H1 (cell line): Measurements from ENCODE around the gene TMEM117. TPM values are rescaled to one million over a fixed set of nuclear protein-coding genes. Genes with fewer than 3 reads are reported as not detected.

Experiments
- CTCF ChIA-PET: fragments of 300-600 bp; sonication (Branson Sonifier 250); formaldehyde crosslinking; loops from one replicate; lab custom pipeline; 2021; ENCODE audit not compliant: partially characterized antibody; lab: Charles Lee
- POLR2A ChIA-PET: fragments of 300-600 bp; sonication (Branson Sonifier 250); formaldehyde crosslinking; loops from one replicate; lab custom pipeline; 2021; ENCODE audit warnings: inconsistent platforms; ENCODE audit not compliant: partially characterized antibody; lab: Charles Lee
- DNase-seq, 2 experiments: peaks; one replicate each; pipeline versions ENCODE4 v3.0.0 to v3.0.0-alpha.2; 2010 to 2022; ENCODE audit warnings: low spot score in 2 of 2, low read depth in 1 of 2, mixed read lengths in 1 of 2
- FAIRE-seq: peaks from 2 replicates; lab custom pipeline; 2011; peaks lifted over from hg19 to GRCh38; lab: Jason Lieb, UNC
- H2AFZ ChIP-seq: 2 replicates; pipeline ENCODE4 v1.8.1; 2012; ENCODE audit warnings: low read length, inconsistent platforms
- H2AK5ac ChIP-seq: 2 replicates; pipeline ENCODE4 v1.6.1; 2013; ENCODE audit warnings: low read depth, low read length
- H2BK120ac ChIP-seq: replicated peaks from 2 replicates; pipeline ENCODE3; 2013; ENCODE audit warnings: low read depth, low read length, inconsistent platforms
- H2BK12ac ChIP-seq: 2 replicates; pipeline ENCODE4 v1.6.1; 2013; ENCODE audit warnings: low read depth, low read length
- H2BK15ac ChIP-seq: 2 replicates; pipeline ENCODE4 v1.6.1; 2013; ENCODE audit warnings: low read length
- H2BK20ac ChIP-seq: 2 replicates; pipeline ENCODE4 v1.6.1; 2013; ENCODE audit warnings: low read length
- H2BK5ac ChIP-seq: 2 replicates; pipeline ENCODE4 v1.6.1; 2013; ENCODE audit warnings: low read depth, low read length
- H3K14ac ChIP-seq: 2 replicates; pipeline ENCODE4 v1.6.1; 2013; ENCODE audit warnings: inconsistent platforms; ENCODE audit not compliant: insufficient read length
- H3K18ac ChIP-seq: 2 replicates; pipeline ENCODE4 v1.6.1; 2013; ENCODE audit warnings: low read length; ENCODE audit errors: extremely low read depth
- H3K23ac ChIP-seq: 2 replicates; pipeline ENCODE4 v1.6.1; 2013; ENCODE audit warnings: inconsistent platforms; ENCODE audit not compliant: insufficient read length
- H3K23me2 ChIP-seq: 2 replicates; pipeline ENCODE4 v1.6.1; 2013; ENCODE audit warnings: low read depth, low read length
- H3K27ac ChIP-seq: 2 replicates; pipeline ENCODE4 v1.6.1; 2011; ENCODE audit warnings: low read depth, low read length, inconsistent platforms
- H3K27me3 ChIP-seq, 4 experiments: replicated peaks in 1 of 4; 1 replicate in 1 of 4; 2 replicates in 3 of 4; pipeline versions ENCODE4 v1.6.1 to v1.8.1; 2011 to 2013; ENCODE audit warnings: low read length in 3 of 4, mild to moderate bottlenecking in 3 of 4, inconsistent platforms in 2 of 4, mixed read lengths in 2 of 4, moderate library complexity in 1 of 4; ENCODE audit not compliant: control insufficient read depth in 3 of 4, insufficient read depth in 3 of 4; ENCODE audit errors: extremely low read depth in 1 of 4
- H3K36me3 ChIP-seq, 4 experiments: 2 replicates each; pipeline versions ENCODE4 v1.6.1 to v1.8.1; 2011 to 2013; ENCODE audit warnings: mild to moderate bottlenecking in 4 of 4, low read length in 3 of 4, moderate library complexity in 2 of 4, control low read depth in 1 of 4, inconsistent platforms in 1 of 4; ENCODE audit not compliant: insufficient read depth in 4 of 4, control insufficient read depth in 2 of 4
- H3K4ac ChIP-seq: replicated peaks from 2 replicates; pipeline ENCODE3; 2013; ENCODE audit warnings: low read length, low read depth, mixed read lengths, inconsistent platforms; ENCODE audit not compliant: insufficient read length
- H3K4me1 ChIP-seq, 4 experiments: replicated peaks in 1 of 4; 1 replicate in 1 of 4; 2 replicates in 3 of 4; pipeline versions ENCODE4 v1.6.1 to v1.8.1; 2011 to 2013; ENCODE audit warnings: low read length in 3 of 4, inconsistent platforms in 2 of 4, mixed read lengths in 1 of 4; ENCODE audit not compliant: insufficient read depth in 4 of 4, control insufficient read depth in 3 of 4
- H3K4me2 ChIP-seq, 2 experiments: 2 replicates each; pipeline versions ENCODE4 v1.6.1 to v1.8.1; 2011 to 2013; ENCODE audit warnings: low read depth in 2 of 2, low read length in 2 of 2, control low read depth in 1 of 2, inconsistent platforms in 1 of 2, mild to moderate bottlenecking in 1 of 2; ENCODE audit not compliant: insufficient read depth in 1 of 2
- H3K4me3 ChIP-seq, 4 experiments: fragments of 200-600, 300-600 bp in 1 of 4; sonication (generic), shearing (Covaris generic), sonication (Bioruptor Twin) in 1 of 4; 2 replicates each; pipeline versions ENCODE4 v1.5.1 to v1.8.1; 2011 to 2016; ENCODE audit warnings: low read length in 4 of 4, low read depth in 3 of 4, control low read depth in 2 of 4, inconsistent platforms in 2 of 4, mild to moderate bottlenecking in 2 of 4, mixed read lengths in 1 of 4, moderate library complexity in 1 of 4; ENCODE audit not compliant: insufficient read depth in 2 of 4; ENCODE audit errors: extremely low read depth in 1 of 4
- H3K56ac ChIP-seq: replicated peaks from 2 replicates; pipeline ENCODE3; 2013; ENCODE audit warnings: low read depth, mild to moderate bottlenecking, mixed read lengths, low read length, inconsistent platforms; ENCODE audit not compliant: insufficient read length
- H3K79me1 ChIP-seq: 2 replicates; pipeline ENCODE4 v1.6.1; 2013; ENCODE audit warnings: low read depth, low read length, control low read depth
- H3K79me2 ChIP-seq, 2 experiments: 2 replicates each; pipeline versions ENCODE4 v1.6.1 to v1.8.1; 2012 to 2013; ENCODE audit warnings: low read length in 2 of 2, mild to moderate bottlenecking in 2 of 2, inconsistent platforms in 1 of 2; ENCODE audit not compliant: insufficient read depth in 2 of 2, control insufficient read depth in 1 of 2
- H3K9ac ChIP-seq, 4 experiments: replicated peaks in 1 of 4; 1 replicate in 1 of 4; 2 replicates in 3 of 4; pipeline versions ENCODE4 v1.6.1 to v1.8.1; 2011 to 2013; ENCODE audit warnings: low read depth in 3 of 4, low read length in 3 of 4, control low read depth in 2 of 4, mild to moderate bottlenecking in 2 of 4, moderate library complexity in 2 of 4, inconsistent platforms in 1 of 4; ENCODE audit errors: extremely low read depth in 1 of 4
- H3K9me3 ChIP-seq, 2 experiments: 2 replicates each; pipeline versions ENCODE4 v1.6.1 to v1.8.1; 2012 to 2013; ENCODE audit warnings: mild to moderate bottlenecking in 2 of 2, moderate library complexity in 2 of 2, control low read depth in 1 of 2, inconsistent platforms in 1 of 2, low read depth in 1 of 2, low read length in 1 of 2, mixed read lengths in 1 of 2; ENCODE audit not compliant: insufficient read depth in 2 of 2
- H4K20me1 ChIP-seq, 2 experiments: replicated peaks in 1 of 2; 2 replicates each; pipeline versions ENCODE3 to v1.8.1; 2011 to 2013; ENCODE audit warnings: inconsistent platforms in 2 of 2, low read length in 2 of 2, mild to moderate bottlenecking in 1 of 2; ENCODE audit not compliant: insufficient read depth in 2 of 2, control insufficient read depth in 1 of 2
- H4K5ac ChIP-seq: 2 replicates; pipeline ENCODE4 v1.6.1; 2013; ENCODE audit warnings: low read length, low read depth, mixed read lengths, inconsistent platforms; ENCODE audit not compliant: insufficient read length
- H4K8ac ChIP-seq: 2 replicates; pipeline ENCODE4 v1.8.0; 2013; ENCODE audit warnings: mild to moderate bottlenecking, moderate library complexity, low read length, inconsistent platforms; ENCODE audit not compliant: insufficient read depth; ENCODE audit errors: extremely low read depth
- H4K91ac ChIP-seq: replicated peaks from 2 replicates; pipeline ENCODE3; 2013; ENCODE audit warnings: low read length, mixed read lengths, inconsistent platforms; ENCODE audit not compliant: insufficient read length
- ASH2L ChIP-seq: fragments of 200-600, 300-600 bp; sonication (generic); IDR thresholded peaks from one replicate; pipeline ENCODE4 v1.7.1; 2017; ENCODE audit warnings: low read length
- BACH1 ChIP-seq: IDR thresholded peaks from 2 replicates; pipeline ENCODE4 v1.6.1; 2012; ENCODE audit warnings: low read length, improper control_type of control experiment
- CHD1 ChIP-seq: IDR thresholded peaks from 2 replicates; pipeline ENCODE4 v1.6.1; 2012; ENCODE audit warnings: low read depth, low read length, improper control_type of control experiment
- NANOG ChIP-seq: IDR thresholded peaks from 2 replicates; pipeline ENCODE4 v1.6.1; 2011; ENCODE audit warnings: low read length, low read depth, mild to moderate bottlenecking, inconsistent platforms; ENCODE audit not compliant: insufficient read depth, poor library complexity, severe bottlenecking
- TAF7 ChIP-seq: optimal IDR thresholded peaks from 2 replicates; pipeline ENCODE3; 2011; ENCODE audit warnings: low read depth, mild to moderate bottlenecking, inconsistent platforms, low read length, moderate library complexity, borderline replicate concordance
- ZNF274 ChIP-seq: IDR thresholded peaks from 2 replicates; pipeline ENCODE4 v1.7.0; 2012; ENCODE audit warnings: low read length, borderline replicate concordance; ENCODE audit errors: extremely low read depth
- WGBS, 2 experiments: shearing (Covaris generic) in 1 of 2; methylation state at CpG; one replicate each; pipeline versions ENCODE4 v1.1.6 to v1.1.7; 2013 to 2015; ENCODE audit warnings: low lambda C conversion rate in 2 of 2, mixed read lengths in 2 of 2, inconsistent platforms in 1 of 2, low coverage in 1 of 2, missing lambda C conversion rate in 1 of 2; ENCODE audit not compliant: insufficient replicate concordance in 2 of 2, insufficient coverage in 1 of 2, insufficient read length in 1 of 2; ENCODE audit errors: extremely low coverage in 1 of 2, missing lambda C conversion rate in 1 of 2; 5-methylcytosine and 5-hydroxymethylcytosine counted together
- polyA plus RNA-seq, 7 experiments: library from polyadenylated mRNA; depleted of rRNA in 3 of 7; stranded (reverse) in 5 of 7; unstranded in 2 of 7; fragments of >200 nt in 5 of 7; fragments of 200-250 nt in 2 of 7; gene quantifications; 1 replicate in 5 of 7; 2 replicates in 1 of 7; 4 replicates in 1 of 7; pipeline versions ENCODE4 v1.2.1 to v1.2.3, GENCODE V29; 2011 to 2013; ENCODE audit warnings: missing spikeins in 2 of 7, mixed read lengths in 2 of 7
- total RNA-seq: library from RNA; stranded (reverse); fragmentation: NEBNext Ultra II Directional; extraction: Animal tissue kit (Norgen Biotek cat#: 25700); gene quantifications from 2 replicates; pipeline ENCODE4 v1.2.1, GENCODE V29; 2021
- TF ChIP-seq, protein P1 (sequence below): IDR thresholded peaks from 2 replicates; pipeline ENCODE4 v1.6.1; 2012; ENCODE audit warnings: low read length, inconsistent platforms

Gene TMEM117
- total and polyA plus RNA-seq, 2 of the 8 experiments (the other 6 are each of a cell fraction or from before 2014, with no cell fraction given) = 0.80 to 1.4 TPM

DNA sequence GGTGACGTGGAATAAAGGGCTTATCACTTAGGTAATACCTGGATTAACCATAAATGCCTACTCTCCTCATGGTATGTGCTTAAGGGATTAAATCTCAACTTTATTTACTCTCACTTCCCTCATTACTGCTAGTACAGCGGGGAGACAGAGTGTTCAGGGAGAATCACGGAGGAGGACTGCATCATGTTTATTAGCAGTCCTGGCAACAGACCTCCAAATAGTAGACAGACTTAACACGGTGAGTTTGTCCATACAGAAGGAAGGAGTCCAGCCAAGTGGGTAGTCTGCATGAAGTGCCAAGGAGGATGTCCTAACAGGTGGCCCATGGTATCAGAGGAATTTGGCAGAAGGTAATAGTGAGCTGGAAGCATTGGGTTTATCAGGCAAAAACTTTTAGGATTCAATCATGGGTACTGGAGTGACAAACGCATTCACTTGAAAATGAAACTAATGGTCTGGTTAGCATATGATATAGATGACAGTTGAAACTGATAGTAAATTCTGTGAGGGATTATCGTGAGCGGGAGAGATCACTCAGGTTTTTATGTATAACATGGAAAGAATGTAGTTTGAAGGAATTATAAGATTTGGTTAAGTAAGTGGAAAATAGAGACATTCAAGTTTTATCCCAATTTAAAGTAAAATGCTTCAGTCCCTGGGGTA, 471.8 kb downstream of the TMEM117 start:
- Histone ChIP-seq H2BK15ac (no peak overlapping the region), H2BK20ac (no peak overlapping the region), H3K4me1 (no peaks in the 10 kb centered on the region), H3K4me3 (no peak overlapping the region), H3K18ac (no peak overlapping the region), H3K9ac (no peak overlapping the region), H3K23ac (no peak overlapping the region), H3K9me3 (peaks cover 0 to 10% of the 10 kb centered on the region in 2 experiments; a peak in 1 of 4 replicates), H2AFZ (peak overlapping the region; percentile 61; the same call in 1 of the 2 replicates), H4K5ac (no peak overlapping the region), H3K79me1 (no peaks in the 10 kb centered on the region), H2BK120ac (no peak overlapping the region), H3K23me2 (no peaks in the 10 kb centered on the region), H3K27me3 (no peaks in the 10 kb centered on the region), H4K8ac (no peak overlapping the region), H3K79me2 (no peaks in the 10 kb centered on the region), H3K27ac (no peak overlapping the region), H3K14ac (no peak overlapping the region), H3K4me2 (no peak overlapping the region), H4K91ac (no peak overlapping the region), H3K56ac (no peak overlapping the region), H2BK5ac (no peak overlapping the region), H2BK12ac (no peak overlapping the region), H4K20me1 (no peaks in the 10 kb centered on the region), H2AK5ac (no peak overlapping the region), H3K4ac (no peak overlapping the region), H3K36me3 (no peaks in the 10 kb centered on the region)
- TF ChIP-seq BACH1 (no peak), ZNF274 (no peak), NANOG (no peak), CHD1 (no peak), ASH2L (no peak), TAF7 (no peak)
- TF ChIP-seq, protein P1, sequence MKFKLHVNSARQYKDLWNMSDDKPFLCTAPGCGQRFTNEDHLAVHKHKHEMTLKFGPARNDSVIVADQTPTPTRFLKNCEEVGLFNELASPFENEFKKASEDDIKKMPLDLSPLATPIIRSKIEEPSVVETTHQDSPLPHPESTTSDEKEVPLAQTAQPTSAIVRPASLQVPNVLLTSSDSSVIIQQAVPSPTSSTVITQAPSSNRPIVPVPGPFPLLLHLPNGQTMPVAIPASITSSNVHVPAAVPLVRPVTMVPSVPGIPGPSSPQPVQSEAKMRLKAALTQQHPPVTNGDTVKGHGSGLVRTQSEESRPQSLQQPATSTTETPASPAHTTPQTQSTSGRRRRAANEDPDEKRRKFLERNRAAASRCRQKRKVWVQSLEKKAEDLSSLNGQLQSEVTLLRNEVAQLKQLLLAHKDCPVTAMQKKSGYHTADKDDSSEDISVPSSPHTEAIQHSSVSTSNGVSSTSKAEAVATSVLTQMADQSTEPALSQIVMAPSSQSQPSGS = no peak
- ChIA-PET CTCF (interaction anchor here (1.1 to 2.7 kb wide), 2 partner anchors 9 to 10 kb away, joined by 3 to 8 read pairs; no protein-coding TSS in a partner anchor), POLR2A (interaction anchor here (1.9 kb wide), 1 partner anchor 9 kb away, joined by 6 read pairs; no protein-coding TSS in a partner anchor)
- no peak for FAIRE-seq
- DNase-seq = no peak
- WGBS, 2 experiments = 88% methylated on average over 7 of the region's 7 CpGs; no CpG with 5 or more reads in 1 of the 2 experiments
